WTC11 (cell line): ENCODE results near the gene NAALADL2.

Experiments used
- ATF2 ChIP-seq: sonication (generic); formaldehyde crosslinking; IDR thresholded peaks from 2 replicates; pipeline ENCODE4 v1.8.1; 2022; ENCODE audit warnings: low read depth, missing genetic modification reagents, borderline replicate concordance
- STAT6 ChIP-seq: sonication (generic); formaldehyde crosslinking; conservative IDR thresholded peaks from 2 replicates; pipeline ENCODE4 v1.8.1; 2023; ENCODE audit warnings: mild to moderate bottlenecking, low read depth, missing genetic modification reagents, moderate library complexity
- TF ChIP-seq, protein P1 (sequence below): fragments of 200-600 bp; IDR thresholded peaks from 2 replicates; pipeline ENCODE4 v1.8.0; 2022; ENCODE audit warnings: antibody characterized with exemption
- TF ChIP-seq, protein P2 (sequence below): sonication (generic); formaldehyde crosslinking; IDR thresholded peaks from 2 replicates; pipeline ENCODE4 v1.8.0; 2022; ENCODE audit warnings: mild to moderate bottlenecking, missing genetic modification reagents
- TF ChIP-seq, protein P3 (sequence below): sonication (generic); formaldehyde crosslinking; IDR thresholded peaks from 2 replicates; pipeline ENCODE4 v1.8.0; 2023; ENCODE audit warnings: missing genetic modification reagents

DNA sequence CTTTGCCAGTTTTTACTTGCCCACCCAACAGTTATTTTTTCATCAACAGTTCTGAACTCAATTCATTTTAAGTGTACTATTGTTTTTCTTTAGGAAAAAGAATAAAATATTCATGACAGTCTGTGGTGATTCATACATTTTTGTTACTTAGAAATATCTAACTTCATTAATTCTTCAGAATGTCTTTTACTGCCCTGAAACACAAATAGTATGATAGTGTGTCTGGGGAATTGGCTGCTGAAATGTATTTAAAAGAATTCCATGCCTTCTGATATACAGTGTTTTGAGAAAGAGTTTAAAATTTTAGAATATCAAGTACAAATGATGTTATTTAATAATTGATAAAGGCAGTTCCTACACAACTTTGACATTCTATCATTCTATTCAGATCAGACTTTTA lies 854.1 kb downstream of the NAALADL2 start:
- TF ChIP-seq ATF2 (CRISPR knock-in tag) (no peak), STAT6 (no peak)
- TF ChIP-seq, protein P1, sequence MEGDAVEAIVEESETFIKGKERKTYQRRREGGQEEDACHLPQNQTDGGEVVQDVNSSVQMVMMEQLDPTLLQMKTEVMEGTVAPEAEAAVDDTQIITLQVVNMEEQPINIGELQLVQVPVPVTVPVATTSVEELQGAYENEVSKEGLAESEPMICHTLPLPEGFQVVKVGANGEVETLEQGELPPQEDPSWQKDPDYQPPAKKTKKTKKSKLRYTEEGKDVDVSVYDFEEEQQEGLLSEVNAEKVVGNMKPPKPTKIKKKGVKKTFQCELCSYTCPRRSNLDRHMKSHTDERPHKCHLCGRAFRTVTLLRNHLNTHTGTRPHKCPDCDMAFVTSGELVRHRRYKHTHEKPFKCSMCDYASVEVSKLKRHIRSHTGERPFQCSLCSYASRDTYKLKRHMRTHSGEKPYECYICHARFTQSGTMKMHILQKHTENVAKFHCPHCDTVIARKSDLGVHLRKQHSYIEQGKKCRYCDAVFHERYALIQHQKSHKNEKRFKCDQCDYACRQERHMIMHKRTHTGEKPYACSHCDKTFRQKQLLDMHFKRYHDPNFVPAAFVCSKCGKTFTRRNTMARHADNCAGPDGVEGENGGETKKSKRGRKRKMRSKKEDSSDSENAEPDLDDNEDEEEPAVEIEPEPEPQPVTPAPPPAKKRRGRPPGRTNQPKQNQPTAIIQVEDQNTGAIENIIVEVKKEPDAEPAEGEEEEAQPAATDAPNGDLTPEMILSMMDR, result no peak
- TF ChIP-seq, protein P2, sequence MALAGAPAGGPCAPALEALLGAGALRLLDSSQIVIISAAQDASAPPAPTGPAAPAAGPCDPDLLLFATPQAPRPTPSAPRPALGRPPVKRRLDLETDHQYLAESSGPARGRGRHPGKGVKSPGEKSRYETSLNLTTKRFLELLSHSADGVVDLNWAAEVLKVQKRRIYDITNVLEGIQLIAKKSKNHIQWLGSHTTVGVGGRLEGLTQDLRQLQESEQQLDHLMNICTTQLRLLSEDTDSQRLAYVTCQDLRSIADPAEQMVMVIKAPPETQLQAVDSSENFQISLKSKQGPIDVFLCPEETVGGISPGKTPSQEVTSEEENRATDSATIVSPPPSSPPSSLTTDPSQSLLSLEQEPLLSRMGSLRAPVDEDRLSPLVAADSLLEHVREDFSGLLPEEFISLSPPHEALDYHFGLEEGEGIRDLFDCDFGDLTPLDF, result no peak
- TF ChIP-seq, protein P3, sequence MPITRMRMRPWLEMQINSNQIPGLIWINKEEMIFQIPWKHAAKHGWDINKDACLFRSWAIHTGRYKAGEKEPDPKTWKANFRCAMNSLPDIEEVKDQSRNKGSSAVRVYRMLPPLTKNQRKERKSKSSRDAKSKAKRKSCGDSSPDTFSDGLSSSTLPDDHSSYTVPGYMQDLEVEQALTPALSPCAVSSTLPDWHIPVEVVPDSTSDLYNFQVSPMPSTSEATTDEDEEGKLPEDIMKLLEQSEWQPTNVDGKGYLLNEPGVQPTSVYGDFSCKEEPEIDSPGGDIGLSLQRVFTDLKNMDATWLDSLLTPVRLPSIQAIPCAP (CRISPR knock-in tag), result no peak
